IMR-90 (cell line): ENCODE results near the gene RPN2. TPM values are rescaled to one million over a fixed set of nuclear protein-coding genes. Genes with fewer than 3 reads are reported as not detected.

ENCODE experiments used
- ATAC-seq: fragments of 200-7000 bp; cut with Tn5 transposase; 2 replicates; pipeline ENCODE4 v1.9.1; 2020; ENCODE audit warnings: low read depth, mild to moderate bottlenecking, moderate library complexity
- BruUV-seq: library from RNA; stranded (reverse); fragments of 400-500 nt; replicated peaks from 2 replicates; lab custom pipeline; 2021; lab: Mats Ljungman, UMichigan
- CTCF ChIA-PET: fragments of 300-600 bp; formaldehyde crosslinking; extraction: SDS; loops from one replicate; lab custom pipeline; 2021; ENCODE audit warnings: antibody characterized with exemption; lab: Yijun Ruan, JAX
- POLR2A ChIA-PET: fragments of 300-600 bp; sonication (Branson Sonifier 250); formaldehyde crosslinking; loops from one replicate; lab custom pipeline; 2022; ENCODE audit warnings: antibody characterized with exemption; ENCODE audit not compliant: unreplicated experiment; lab: Charles Lee
- DNase-seq: peaks from one replicate; pipeline ENCODE4 v3.0.0; 2013
- H2AFZ ChIP-seq: replicated peaks from 2 replicates; pipeline ENCODE3; 2013; ENCODE audit warnings: low read length, mild to moderate bottlenecking; ENCODE audit not compliant: poor library complexity
- H2AK5ac ChIP-seq: 2 replicates; pipeline ENCODE4 v1.6.1; 2013; ENCODE audit warnings: low read depth, low read length, inconsistent platforms
- H2AK9ac ChIP-seq: replicated peaks from 2 replicates; pipeline ENCODE3; 2013; ENCODE audit warnings: mild to moderate bottlenecking, low read depth, low read length, moderate library complexity; ENCODE audit not compliant: poor library complexity
- H2BK120ac ChIP-seq: 2 replicates; pipeline ENCODE4 v1.6.1; 2013; ENCODE audit warnings: low read depth, low read length, inconsistent platforms
- H2BK15ac ChIP-seq: 3 replicates; pipeline ENCODE4 v1.6.1; 2013; ENCODE audit warnings: low read depth, low read length, inconsistent platforms
- H2BK20ac ChIP-seq: 2 replicates; pipeline ENCODE4 v1.6.1; 2013; ENCODE audit warnings: low read depth, mild to moderate bottlenecking, inconsistent platforms, low read length, moderate library complexity
- H2BK5ac ChIP-seq: 2 replicates; pipeline ENCODE4 v1.6.1; 2013; ENCODE audit warnings: mild to moderate bottlenecking, low read depth, low read length, inconsistent platforms; ENCODE audit not compliant: poor library complexity, severe bottlenecking
- H3K14ac ChIP-seq: replicated peaks from 2 replicates; pipeline ENCODE4 v1.6.1; 2013; ENCODE audit warnings: low read depth, low read length, inconsistent platforms
- H3K18ac ChIP-seq: 2 replicates; pipeline ENCODE4 v1.6.1; 2013; ENCODE audit warnings: low read depth, low read length, control low read depth
- H3K23ac ChIP-seq: 2 replicates; pipeline ENCODE4 v1.6.1; 2013; ENCODE audit warnings: low read depth, low read length, inconsistent platforms
- H3K27ac ChIP-seq: 2 replicates; pipeline ENCODE4 v1.5.1; 2013; ENCODE audit warnings: mild to moderate bottlenecking, control low read depth, low read length; ENCODE audit not compliant: insufficient read depth
- H3K27me3 ChIP-seq: 2 replicates; pipeline ENCODE4 v1.6.1; 2013; ENCODE audit warnings: low read length; ENCODE audit not compliant: control insufficient read depth, insufficient read depth
- H3K36me3 ChIP-seq: 2 replicates; pipeline ENCODE4 v1.6.1; 2013; ENCODE audit warnings: low read length, mixed read lengths; ENCODE audit not compliant: control insufficient read depth, insufficient read depth
- H3K4ac ChIP-seq: 2 replicates; pipeline ENCODE4 v1.6.1; 2013; ENCODE audit warnings: low read depth, low read length, inconsistent platforms
- H3K4me1 ChIP-seq: 2 replicates; pipeline ENCODE4 v1.6.1; 2013; ENCODE audit warnings: low read length, mixed read lengths; ENCODE audit not compliant: control insufficient read depth, insufficient read depth
- H3K4me2 ChIP-seq: 2 replicates; pipeline ENCODE4 v1.6.1; 2013; ENCODE audit warnings: low read depth, mild to moderate bottlenecking, control low read depth, low read length, moderate library complexity
- H3K4me3 ChIP-seq: 2 replicates; pipeline ENCODE4 v1.5.1; 2013; ENCODE audit warnings: low read depth, mild to moderate bottlenecking, control low read depth, low read length, moderate library complexity; ENCODE audit not compliant: insufficient read depth
- H3K56ac ChIP-seq: 2 replicates; pipeline ENCODE4 v1.6.1; 2013; ENCODE audit warnings: low read length, inconsistent platforms; ENCODE audit not compliant: insufficient read depth; ENCODE audit errors: extremely low read depth
- H3K79me1 ChIP-seq, 2 experiments: 2 replicates each; pipeline ENCODE4 v1.6.1; 2013; ENCODE audit warnings: low read length in 2 of 2, inconsistent platforms in 1 of 2, low read depth in 1 of 2
- H3K9ac ChIP-seq: 2 replicates; pipeline ENCODE4 v1.6.1; 2013; ENCODE audit warnings: low read depth, low read length, control low read depth
- H3K9me1 ChIP-seq: 2 replicates; pipeline ENCODE4 v1.6.1; 2013; ENCODE audit warnings: low read length, inconsistent platforms; ENCODE audit not compliant: insufficient read depth
- H3K9me3 ChIP-seq: 2 replicates; pipeline ENCODE4 v1.6.1; 2013; ENCODE audit warnings: low read length; ENCODE audit not compliant: control insufficient read depth, insufficient read depth
- H4K20me1 ChIP-seq: 2 replicates; pipeline ENCODE4 v1.6.1; 2013; ENCODE audit warnings: low read length, inconsistent platforms; ENCODE audit not compliant: insufficient read depth
- H4K5ac ChIP-seq: 2 replicates; pipeline ENCODE4 v1.6.1; 2013; ENCODE audit warnings: mild to moderate bottlenecking, low read depth, low read length, control low read depth
- H4K8ac ChIP-seq, 2 experiments: 2 replicates each; pipeline ENCODE4 v1.6.1; 2013; ENCODE audit warnings: low read depth in 2 of 2, low read length in 2 of 2, control low read depth in 1 of 2, inconsistent platforms in 1 of 2
- H4K91ac ChIP-seq: 2 replicates; pipeline ENCODE4 v1.6.1; 2013; ENCODE audit warnings: low read depth, low read length, inconsistent platforms; ENCODE audit not compliant: insufficient read depth
- BHLHE40 ChIP-seq: fragments of 150-350 bp; IDR thresholded peaks from 2 replicates; pipeline ENCODE4 v1.6.1; 2016; ENCODE audit warnings: mild to moderate bottlenecking, low read depth, low read length
- CEBPB ChIP-seq: IDR thresholded peaks from 2 replicates; pipeline ENCODE4 v1.6.1; 2012; ENCODE audit warnings: low read depth, low read length, improper control_type of control experiment
- CHD1 ChIP-seq: IDR thresholded peaks from 2 replicates; pipeline ENCODE4 v1.6.1; 2012; ENCODE audit warnings: low read depth, low read length, improper control_type of control experiment
- CTCF ChIP-seq: conservative IDR thresholded peaks from 2 replicates; pipeline ENCODE4 v1.5.1; 2012; ENCODE audit warnings: mild to moderate bottlenecking, low read depth, low read length, improper control_type of control experiment
- ELK1 ChIP-seq: fragments of 150-350 bp; IDR thresholded peaks from 2 replicates; pipeline ENCODE4 v1.6.1; 2016; ENCODE audit warnings: low read depth, mild to moderate bottlenecking, low read length, moderate library complexity, borderline replicate concordance
- FOS ChIP-seq: fragments of 150-350 bp; IDR thresholded peaks from 2 replicates; pipeline ENCODE4 v1.6.1; 2016; ENCODE audit warnings: low read depth, low read length
- MAFK ChIP-seq: IDR thresholded peaks from 2 replicates; pipeline ENCODE4 v1.6.1; 2012; ENCODE audit warnings: low read depth, low read length, improper control_type of control experiment
- MAZ ChIP-seq: IDR thresholded peaks from 2 replicates; pipeline ENCODE4 v1.6.1; 2012; ENCODE audit warnings: low read depth, mild to moderate bottlenecking, low read length, improper control_type of control experiment, moderate library complexity, borderline replicate concordance
- MXI1 ChIP-seq: IDR thresholded peaks from 2 replicates; pipeline ENCODE4 v1.6.1; 2012; ENCODE audit warnings: low read depth, mild to moderate bottlenecking, low read length, moderate library complexity, borderline replicate concordance
- NFE2L2 ChIP-seq: fragments of 150-350 bp; IDR thresholded peaks from 2 replicates; pipeline ENCODE4 v1.6.1; 2016; ENCODE audit warnings: low read depth, mild to moderate bottlenecking, low read length
- POLR2A ChIP-seq: IDR thresholded peaks from 2 replicates; pipeline ENCODE4 v1.6.1; 2012; ENCODE audit warnings: mild to moderate bottlenecking, low read depth, low read length
- RAD21 ChIP-seq: IDR thresholded peaks from 2 replicates; pipeline ENCODE4 v1.6.1; 2012; ENCODE audit warnings: low read length, improper control_type of control experiment
- RCOR1 ChIP-seq: IDR thresholded peaks from 2 replicates; pipeline ENCODE4 v1.6.1; 2012; ENCODE audit warnings: mild to moderate bottlenecking, low read length, improper control_type of control experiment; ENCODE audit not compliant: insufficient replicate concordance
- RFX5 ChIP-seq: IDR thresholded peaks from 2 replicates; pipeline ENCODE4 v1.8.0; 2012; ENCODE audit warnings: low read depth, mild to moderate bottlenecking, low read length, moderate library complexity
- SMC3 ChIP-seq: fragments of 150-350 bp; IDR thresholded peaks from 2 replicates; pipeline ENCODE4 v1.6.1; 2016; ENCODE audit warnings: low read depth, mild to moderate bottlenecking, antibody characterized with exemption, low read length, moderate library complexity
- USF2 ChIP-seq: fragments of 150-350 bp; IDR thresholded peaks from 2 replicates; pipeline ENCODE4 v1.6.1; 2017; ENCODE audit warnings: mild to moderate bottlenecking, antibody characterized with exemption, low read length, low read depth
- WGBS, 2 experiments: methylation state at CpG; one replicate each; pipeline versions ENCODE4 v1.1.5 to v1.1.7; 2013; ENCODE audit warnings: missing lambda C conversion rate in 2 of 2; ENCODE audit not compliant: insufficient read length in 1 of 2; ENCODE audit errors: extremely low coverage in 2 of 2; 5-methylcytosine and 5-hydroxymethylcytosine counted together
- dilution Hi-C: fragments of 300-500 bp; cut with HindIII; formaldehyde crosslinking; loops from one replicate; pipeline ENCODE4 v1.14.3; 2018; ENCODE audit warnings: low sequenced_read_pairs; ENCODE audit not compliant: unreplicated experiment
- in situ Hi-C: fragments of 300-500 bp; cut with MboI; formaldehyde crosslinking; loops from 3 replicates; pipeline ENCODE4 v1.14.3; 2019; ENCODE audit warnings: low sequenced_read_pairs, inconsistent platforms, mixed read lengths
- intact Hi-C: fragments of 100-400 bp; cut with micrococcal nuclease; formaldehyde crosslinking; loops from 2 replicates; pipeline ENCODE4 v1.10.0; 2022
- polyA plus RNA-seq, 3 experiments: library from polyadenylated mRNA; depleted of rRNA; stranded (reverse); fragments of >200 nt; gene quantifications; 2 replicates each; pipeline ENCODE4 v1.2.3, GENCODE V29; 2012; ENCODE audit warnings: low replicate concordance in 1 of 3
- total RNA-seq: library from RNA; depleted of rRNA; stranded (reverse); fragments of >200 nt; gene quantifications from 2 replicates; pipeline ENCODE4 v1.2.3, GENCODE V29; 2012

The RPN2 gene
- total and polyA plus RNA-seq, 2 of the 4 experiments (the other 2 are of a cell fraction) = 305 to 481 TPM

GRCh38 chr20:37209193-37209592 is 30.1 kb downstream of the RPN2 start:
- no peak for ATAC-seq
- peaks cover 10% of the 10 kb centered on the region for H4K20me1 ChIP-seq
- CTCF ChIA-PET = interaction anchor here (0.6 kb wide), 1 partner anchor 17 kb away, joined by 3 read pairs; no protein-coding TSS in a partner anchor

More at GRCh38 chr20:37209193-37209592, 30.1 kb downstream of the RPN2 start:
- Histone ChIP-seq H3K4me1 (peaks cover 3% of the 10 kb centered on the region), H4K8ac (no peak overlapping the region), H2BK15ac (no peak overlapping the region), H3K23ac (no peak overlapping the region), H3K9ac (no peak overlapping the region), H3K4ac (no peak overlapping the region), H3K27me3 (no peaks in the 10 kb centered on the region), H3K79me1 (peaks cover 17 to 35% of the 10 kb centered on the region in 2 experiments), H2AK5ac (no peak overlapping the region), H3K4me2 (no peak overlapping the region), H2AK9ac (no peak overlapping the region), H3K14ac (no peak overlapping the region), H4K91ac (no peak overlapping the region), H3K18ac (no peak overlapping the region), H3K9me3 (no peaks in the 10 kb centered on the region), H4K5ac (no peak overlapping the region), H3K4me3 (no peak overlapping the region), H2AFZ (no peak overlapping the region), H3K36me3 (peaks cover 52% of the 10 kb centered on the region), H3K56ac (no peak overlapping the region), H2BK120ac (no peak overlapping the region), H2BK5ac (no peak overlapping the region), H3K9me1 (peaks cover 6% of the 10 kb centered on the region; the same call in 1 of the 2 replicates), H3K27ac (no peak overlapping the region), H2BK20ac (no peak overlapping the region)
- dilution Hi-C loops = no loop called here
- in situ Hi-C loops = loop anchor here (10.0 kb wide), 1 partner anchor 176 kb away; no protein-coding TSS in a partner anchor
- intact Hi-C loops = no loop called here
- DNase-seq = no peak
- no CpG with 5 or more reads among the region's 3 CpGs for WGBS, 2 experiments
- TF ChIP-seq CHD1 = no peak
- TF ChIP-seq MXI1 = no peak
- TF ChIP-seq RCOR1 = no peak
- no peak for TF ChIP-seq SMC3
- TF ChIP-seq FOS = no peak
- TF ChIP-seq RFX5 = no peak
- no peak for TF ChIP-seq RAD21
- TF ChIP-seq NFE2L2 = no peak
- TF ChIP-seq CEBPB = no peak
- no peak for TF ChIP-seq ELK1
- no peak for TF ChIP-seq MAZ
- no peak for TF ChIP-seq BHLHE40
- no peak for TF ChIP-seq CTCF
- no peak for TF ChIP-seq USF2
- TF ChIP-seq MAFK = no peak
- TF ChIP-seq POLR2A = no peak
- POLR2A ChIA-PET = no interaction called here
- no TSS peak for BruUV-seq
